BE2C (cell line): Measurements from ENCODE around the gene JAKMIP3.

Experiments
- DNase-seq: peaks from one replicate; pipeline ENCODE4 v3.0.0-alpha.2; 2020
- H3K27me3 ChIP-seq: fragments of 250-450 bp; sonication (Bioruptor Pico); 2 replicates; pipeline ENCODE4 v1.5.1; 2020; ENCODE audit warnings: mild to moderate bottlenecking
- H3K36me3 ChIP-seq: fragments of 250-450 bp; sonication (Bioruptor Pico); 2 replicates; pipeline ENCODE4 v1.5.1; 2020; ENCODE audit warnings: mild to moderate bottlenecking
- H3K4me1 ChIP-seq: fragments of 250-450 bp; sonication (Bioruptor Pico); 2 replicates; pipeline ENCODE4 v1.5.1; 2020
- H3K4me3 ChIP-seq: 2 replicates; pipeline ENCODE4 v1.5.1; 2011; ENCODE audit warnings: low read depth, low read length
- H3K9me3 ChIP-seq: fragments of 250-450 bp; sonication (Bioruptor Pico); 2 replicates; pipeline ENCODE4 v1.5.1; 2020
- CTCF ChIP-seq: IDR thresholded peaks from 2 replicates; pipeline ENCODE4 v1.5.1; 2012; ENCODE audit warnings: mild to moderate bottlenecking, low read depth, low read length

Gene JAKMIP3

DNA sequence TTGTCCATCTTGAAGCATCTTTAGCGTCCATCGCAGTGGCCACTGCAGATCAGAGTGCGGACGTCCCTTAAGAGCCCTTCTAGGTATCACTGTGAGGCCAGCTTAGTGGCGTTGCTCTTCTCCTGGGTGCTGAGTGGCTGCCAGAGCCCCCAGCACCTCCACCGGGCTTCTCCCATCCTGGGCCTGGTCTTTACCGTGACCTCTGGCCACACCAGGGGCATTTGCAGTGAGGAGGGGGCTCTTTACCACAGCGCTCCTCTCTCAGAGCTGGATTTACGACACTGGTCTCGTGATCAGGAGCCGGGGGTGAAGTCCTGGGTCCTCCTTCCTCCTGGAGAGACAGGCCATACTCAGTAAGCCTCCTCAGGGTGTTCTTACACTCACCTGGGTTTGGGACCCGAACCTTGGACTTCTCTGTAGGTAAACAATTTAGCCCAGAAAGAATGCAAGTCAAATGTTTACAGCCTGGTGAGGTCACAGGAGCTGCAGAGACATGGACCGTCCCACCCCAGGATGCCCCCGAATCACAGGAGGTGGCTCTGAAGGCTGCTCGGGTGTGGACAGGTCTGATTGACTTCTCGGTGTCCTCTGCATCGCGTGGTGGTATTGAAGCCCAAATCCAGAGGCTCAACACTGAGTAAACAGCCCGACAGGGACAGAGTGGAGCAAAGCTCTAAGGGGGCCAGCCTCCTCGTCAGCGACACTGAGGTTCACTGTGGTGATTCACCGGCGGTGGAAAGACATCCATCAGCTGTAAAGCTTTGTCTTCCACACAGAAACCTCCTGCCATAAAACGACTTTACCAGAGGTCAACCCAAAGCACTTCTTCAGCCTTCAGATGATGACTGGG is 33.0 kb downstream of the JAKMIP3 start:
- Histone ChIP-seq H3K27me3 (no peaks in the 10 kb centered on the region; the same call in 1 of the 2 replicates), H3K4me1 (no peaks in the 10 kb centered on the region), H3K4me3 (no peak overlapping the region), H3K9me3 (no peaks in the 10 kb centered on the region), H3K36me3 (no peaks in the 10 kb centered on the region)
- no peak for DNase-seq
- TF ChIP-seq CTCF: no peak

DNA sequence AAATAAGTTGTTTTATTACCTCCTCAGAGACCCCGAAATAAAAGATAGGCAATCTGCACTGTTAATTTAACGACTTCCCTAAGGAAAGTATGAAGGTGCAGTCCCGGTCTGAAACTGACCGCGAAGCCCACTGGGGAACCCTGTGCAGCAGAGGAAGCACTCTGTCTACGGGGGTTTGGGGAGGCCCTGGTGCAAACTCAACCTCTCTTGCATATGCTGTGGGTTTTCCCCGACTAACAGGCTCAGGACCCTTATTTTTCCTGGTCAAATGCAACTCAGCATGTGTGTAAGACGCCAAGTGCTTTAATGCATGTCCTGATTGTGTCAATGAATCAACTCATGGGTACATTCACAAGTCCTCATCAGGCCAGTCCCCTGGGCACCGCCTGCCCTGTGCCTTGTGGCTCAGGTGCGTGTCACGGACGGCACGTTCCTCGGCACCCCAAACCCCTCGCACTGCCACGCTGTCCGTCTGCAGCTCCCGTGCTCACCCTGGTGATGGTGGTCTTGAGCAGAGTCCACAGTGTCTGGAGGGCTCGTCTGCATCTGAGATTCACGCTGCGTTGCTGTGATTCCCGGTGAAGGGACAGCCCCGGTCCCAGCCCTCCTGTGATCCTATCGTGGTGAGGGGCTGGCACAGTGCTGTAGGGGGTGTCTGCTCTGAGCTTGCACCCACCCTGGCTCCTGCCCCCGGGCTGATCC is 33.8 kb downstream of the JAKMIP3 start:
- Histone ChIP-seq H3K36me3 (no peaks in the 10 kb centered on the region), H3K4me1 (no peaks in the 10 kb centered on the region), H3K9me3 (no peaks in the 10 kb centered on the region), H3K4me3 (no peak overlapping the region), H3K27me3 (no peaks in the 10 kb centered on the region; the same call in 1 of the 2 replicates)
- no peak for TF ChIP-seq CTCF
- DNase-seq: no peak

GRCh38 chr10:132100091-132100481 is 34.3 kb downstream of the JAKMIP3 start:
- no peaks in the 10 kb centered on the region for H3K9me3 ChIP-seq
- H3K4me1 ChIP-seq: no peaks in the 10 kb centered on the region
- no peak for TF ChIP-seq CTCF
- no peaks in the 10 kb centered on the region for H3K36me3 ChIP-seq
- DNase-seq: no peak
- no peak overlapping the region for H3K4me3 ChIP-seq
- H3K27me3 ChIP-seq: no peaks in the 10 kb centered on the region; the same call in 1 of the 2 replicates

DNA sequence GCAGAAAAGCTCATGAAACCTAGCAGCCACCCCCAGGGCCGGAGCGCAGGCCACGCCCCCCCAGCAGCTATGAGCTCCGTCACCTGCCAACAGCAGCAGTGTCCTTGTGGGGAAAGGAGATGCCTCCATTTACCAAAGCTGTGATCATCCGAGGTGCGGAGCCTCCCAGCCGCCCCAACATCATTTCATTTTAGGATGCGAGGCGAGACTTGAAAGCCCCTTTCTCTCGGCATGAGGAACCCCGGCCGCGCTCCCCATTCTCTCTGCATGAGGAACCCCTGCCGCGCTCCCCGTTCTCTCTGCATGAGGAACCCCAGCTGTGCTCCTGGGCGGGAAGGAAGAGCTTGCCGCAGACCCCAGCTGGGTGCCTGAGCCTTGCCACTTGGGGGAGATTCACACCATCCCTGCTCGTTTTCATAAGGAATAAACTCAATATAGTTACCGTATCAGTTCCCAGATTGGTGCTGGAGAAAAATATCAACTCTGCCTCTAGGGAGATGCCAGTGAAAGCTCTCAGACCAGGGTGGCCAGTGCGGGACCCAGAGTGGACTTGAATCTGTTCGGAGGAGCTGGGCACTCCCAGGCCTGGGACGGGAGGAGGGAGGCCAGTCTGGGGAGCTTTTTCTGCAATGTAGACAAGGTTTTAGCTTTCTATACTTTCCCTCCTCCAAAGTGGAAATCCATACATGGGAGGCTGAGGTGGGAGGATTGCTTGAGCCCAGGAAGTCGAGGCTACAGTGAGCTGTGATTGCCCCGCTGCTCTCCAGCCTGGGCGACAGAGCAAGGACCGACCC is 35.0 kb downstream of the JAKMIP3 start:
- Histone ChIP-seq H3K4me3 (no peak overlapping the region), H3K36me3 (no peaks in the 10 kb centered on the region), H3K4me1 (no peaks in the 10 kb centered on the region), H3K27me3 (no peaks in the 10 kb centered on the region; the same call in 1 of the 2 replicates), H3K9me3 (no peaks in the 10 kb centered on the region)
- TF ChIP-seq CTCF: no peak
- DNase-seq: no peak

DNA sequence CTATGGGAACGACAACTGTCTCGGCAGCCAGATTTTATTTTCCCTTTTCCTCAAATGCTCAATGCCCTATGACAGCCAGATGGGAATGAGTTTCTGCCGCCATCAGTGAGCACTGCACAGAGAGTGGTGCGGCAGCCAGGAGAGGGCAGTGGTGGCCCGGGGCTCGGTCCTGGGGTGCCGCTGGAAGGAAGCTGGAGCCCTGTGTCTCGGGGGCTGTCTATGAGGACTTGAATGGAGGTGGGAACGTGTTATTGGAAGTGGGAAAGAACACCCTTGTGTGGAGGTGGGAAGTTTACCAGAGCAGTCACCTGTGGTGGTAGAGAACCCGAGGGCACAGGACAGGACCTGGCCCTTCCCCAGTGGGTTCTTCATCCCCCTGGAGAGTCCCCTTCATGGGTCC is 35.8 kb downstream of the JAKMIP3 start:
- DNase-seq: peak; percentile 30
- no peaks in the 10 kb centered on the region for H3K9me3 ChIP-seq
- TF ChIP-seq CTCF: peak; percentile 42
- no peaks in the 10 kb centered on the region for H3K36me3 ChIP-seq
- no peak overlapping the region for H3K4me3 ChIP-seq
- no peaks in the 10 kb centered on the region for H3K4me1 ChIP-seq
- no peaks in the 10 kb centered on the region; the same call in 1 of the 2 replicates for H3K27me3 ChIP-seq
